Osteocyte (in vitro differentiated cells): ENCODE measurements around the gene CKS1B. TPM values are rescaled to one million over a fixed set of nuclear protein-coding genes. Genes with fewer than 3 reads are reported as not detected.

Experiments used
- DNase-seq: peaks from one replicate; pipeline ENCODE4 v3.0.0; 2021; ENCODE audit warnings: mixed read lengths; ENCODE audit not compliant: unreplicated experiment; ENCODE audit errors: extremely low spot score
- H3K27ac Mint-ChIP-seq: one replicate; pipeline ENCODE4 v1.8.0; 2021; ENCODE audit warnings: mild to moderate bottlenecking, mixed read lengths; ENCODE audit not compliant: unreplicated experiment
- H3K27me3 Mint-ChIP-seq: one replicate; pipeline ENCODE4 v1.8.0; 2021; ENCODE audit warnings: mixed read lengths; ENCODE audit not compliant: unreplicated experiment
- H3K36me3 Mint-ChIP-seq: one replicate; pipeline ENCODE4 v1.8.0; 2021; ENCODE audit warnings: mixed read lengths; ENCODE audit not compliant: unreplicated experiment
- H3K4me1 Mint-ChIP-seq: one replicate; pipeline ENCODE4 v1.8.0; 2021; ENCODE audit warnings: mixed read lengths; ENCODE audit not compliant: unreplicated experiment
- H3K4me3 Mint-ChIP-seq: one replicate; pipeline ENCODE4 v1.8.0; 2021; ENCODE audit warnings: mild to moderate bottlenecking, moderate library complexity, mixed read lengths; ENCODE audit not compliant: unreplicated experiment
- H3K9me3 Mint-ChIP-seq: one replicate; pipeline ENCODE4 v1.8.0; 2021; ENCODE audit warnings: mixed read lengths; ENCODE audit not compliant: unreplicated experiment
- CTCF ChIP-seq: fragments of 200-600 bp; sonication (generic); IDR thresholded peaks from 2 replicates; pipeline ENCODE4 v1.5.0; 2021; ENCODE audit warnings: antibody characterized with exemption, mild to moderate bottlenecking, moderate library complexity
- total RNA-seq: library from RNA; stranded (reverse); gene quantifications from 2 replicates; pipeline ENCODE4 v1.2.1, GENCODE V29; 2021

The CKS1B gene
- total RNA-seq, 1 donor from 2014 or later: 38.5 TPM

- Mint-ChIP-seq H3K27me3 (no peaks in the 10 kb centered on the region), H3K27ac (peak overlapping the region; percentile 99), H3K36me3 (no peaks in the 10 kb centered on the region), H3K4me1 (peaks cover 26% of the 10 kb centered on the region), H3K4me3 (peak overlapping the region; percentile 99), H3K9me3 (no peaks in the 10 kb centered on the region)
- no peak for DNase-seq
- TF ChIP-seq CTCF: no peak
Observed at GRCh38 chr1:154937988-154938386, 36.5 kb upstream of the CKS1B start.

GRCh38 chr1:154938604-154939399 is 35.7 kb upstream of the CKS1B start:
- Mint-ChIP-seq H3K4me3 (peak overlapping the region; percentile 46), H3K27me3 (no peaks in the 10 kb centered on the region), H3K36me3 (no peaks in the 10 kb centered on the region), H3K4me1 (peaks cover 26% of the 10 kb centered on the region), H3K27ac (peak overlapping the region; percentile 99), H3K9me3 (no peaks in the 10 kb centered on the region)
- no peak for DNase-seq
- no peak for TF ChIP-seq CTCF

GRCh38 chr1:154940213-154940560 is 34.3 kb upstream of the CKS1B start:
- H3K4me3 Mint-ChIP-seq: no peak overlapping the region
- no peaks in the 10 kb centered on the region for H3K9me3 Mint-ChIP-seq
- H3K27ac Mint-ChIP-seq: no peak overlapping the region
- H3K36me3 Mint-ChIP-seq: no peaks in the 10 kb centered on the region
- no peaks in the 10 kb centered on the region for H3K27me3 Mint-ChIP-seq
- no peak for TF ChIP-seq CTCF
- no peak for DNase-seq
- H3K4me1 Mint-ChIP-seq: peaks cover 25% of the 10 kb centered on the region

- no peak for TF ChIP-seq CTCF
- H3K27ac Mint-ChIP-seq: no peak overlapping the region
- peaks cover 20% of the 10 kb centered on the region for H3K4me1 Mint-ChIP-seq
- no peak overlapping the region for H3K4me3 Mint-ChIP-seq
- H3K9me3 Mint-ChIP-seq: no peaks in the 10 kb centered on the region
- no peak for DNase-seq
- no peaks in the 10 kb centered on the region for H3K36me3 Mint-ChIP-seq
- H3K27me3 Mint-ChIP-seq: no peaks in the 10 kb centered on the region
Observed at GRCh38 chr1:154940651-154941194, 33.8 kb upstream of the CKS1B start.

- TF ChIP-seq CTCF: no peak
- no peak overlapping the region for H3K27ac Mint-ChIP-seq
- H3K4me3 Mint-ChIP-seq: no peak overlapping the region
- no peak for DNase-seq
- H3K4me1 Mint-ChIP-seq: peaks cover 17% of the 10 kb centered on the region
- H3K9me3 Mint-ChIP-seq: no peaks in the 10 kb centered on the region
- H3K36me3 Mint-ChIP-seq: peaks cover 4% of the 10 kb centered on the region
- H3K27me3 Mint-ChIP-seq: no peaks in the 10 kb centered on the region
Observed at GRCh38 chr1:154941333-154942013, 33.0 kb upstream of the CKS1B start.
